Astrocyte (in vitro differentiated cells and primary cell): Measurements from ENCODE around the gene CRAT.

Source experiments
- CTCF ChIP-seq: IDR thresholded peaks from 2 replicates; pipeline ENCODE4 v1.5.1; 2011; ENCODE audit warnings: low read depth, mild to moderate bottlenecking, inconsistent platforms, low read length, moderate library complexity; ENCODE audit not compliant: insufficient read depth
- EZH2 ChIP-seq: IDR thresholded peaks from 2 replicates; pipeline ENCODE4 v1.6.1; 2012; ENCODE audit warnings: mild to moderate bottlenecking, low read length, inconsistent platforms; ENCODE audit not compliant: insufficient read depth

- TF ChIP-seq CTCF (no peak), EZH2 (no peak)
Observed at GRCh38 chr9:129111528-129112151, 1.0 kb upstream of the CRAT start.
